ENCODE measurements around the gene EPHA5.

EPHA5 gene

GRCh38 chr4:65472531-65472930 lies 197.8 kb downstream of the EPHA5 start:
- no peak for DNase-seq

- peak; percentile 41 for DNase-seq
Measured at GRCh38 chr4:65467068-65467680, 203.1 kb downstream of the EPHA5 start.

- no peak for DNase-seq
Measured at GRCh38 chr4:65461781-65462180, 208.5 kb downstream of the EPHA5 start.

- no peak for DNase-seq
Measured at GRCh38 chr4:65457011-65457410, 213.3 kb downstream of the EPHA5 start.

GRCh38 chr4:65456579-65456978 lies 213.7 kb downstream of the EPHA5 start:
- no peak for DNase-seq

GRCh38 chr4:65453398-65453797 lies 216.9 kb downstream of the EPHA5 start:
- DNase-seq = no peak

- no peak for DNase-seq
Measured at GRCh38 chr4:65450899-65451298, 219.4 kb downstream of the EPHA5 start.

- DNase-seq = no peak
Measured at GRCh38 chr4:65437102-65437501, 233.2 kb downstream of the EPHA5 start.

GRCh38 chr4:65422109-65422508 lies 248.2 kb downstream of the EPHA5 start:
- no peak for DNase-seq

GRCh38 chr4:65420036-65420435 lies 250.3 kb downstream of the EPHA5 start:
- DNase-seq = no peak

GRCh38 chr4:65416891-65417290 lies 253.4 kb downstream of the EPHA5 start:
- DNase-seq = no peak

GRCh38 chr4:65407483-65407882 lies 262.8 kb downstream of the EPHA5 start:
- no peak for DNase-seq

- DNase-seq = no peak
Measured at GRCh38 chr4:65401083-65401482, 269.2 kb downstream of the EPHA5 start.

GRCh38 chr4:65399084-65399483 lies 271.2 kb downstream of the EPHA5 start:
- no peak for DNase-seq

GRCh38 chr4:65393078-65393477 lies 277.2 kb downstream of the EPHA5 start:
- no peak for DNase-seq

- no peak for DNase-seq
Measured at GRCh38 chr4:65392488-65392887, 277.8 kb downstream of the EPHA5 start.

- DNase-seq = no peak
Measured at GRCh38 chr4:65391814-65392213, 278.5 kb downstream of the EPHA5 start.

- no peak for DNase-seq
Measured at GRCh38 chr4:65391382-65391781, 278.9 kb downstream of the EPHA5 start.

GRCh38 chr4:65386927-65387326 lies 283.4 kb downstream of the EPHA5 start:
- DNase-seq = no peak

- no peak for DNase-seq
Measured at GRCh38 chr4:65383589-65384305, 286.5 kb downstream of the EPHA5 start.

- no peak for DNase-seq
Measured at GRCh38 chr4:65381648-65382047, 288.6 kb downstream of the EPHA5 start.

GRCh38 chr4:65370709-65371108 lies 299.6 kb downstream of the EPHA5 start:
- DNase-seq = no peak

- no peak for DNase-seq
Measured at GRCh38 chr4:65367306-65367705, 303.0 kb downstream of the EPHA5 start.

- no peak for DNase-seq
Measured at GRCh38 chr4:65358914-65359313, 311.4 kb downstream of the EPHA5 start.

GRCh38 chr4:65353098-65353497 lies 317.2 kb downstream of the EPHA5 start:
- no peak for DNase-seq

Data from NCI-H2227 treated with DMSO at 0.1 percent for 48 hours (cell line).